H1 (cell line): ENCODE results near the gene HORMAD2. TPM values are rescaled to one million over a fixed set of nuclear protein-coding genes. Genes with fewer than 3 reads are reported as not detected.

ENCODE experiments used
- NANOG ChIP-seq: IDR thresholded peaks from 2 replicates; pipeline ENCODE4 v1.6.1; 2011; ENCODE audit warnings: low read length, low read depth, mild to moderate bottlenecking, inconsistent platforms; ENCODE audit not compliant: insufficient read depth, poor library complexity, severe bottlenecking
- YY1 ChIP-seq: IDR thresholded peaks from 2 replicates; pipeline ENCODE4 v1.6.1; 2011; ENCODE audit warnings: low read depth, mild to moderate bottlenecking, low read length
- polyA plus RNA-seq, 7 experiments: library from polyadenylated mRNA; depleted of rRNA in 3 of 7; stranded (reverse) in 5 of 7; unstranded in 2 of 7; fragments of >200 nt in 5 of 7; fragments of 200-250 nt in 2 of 7; gene quantifications; 1 replicate in 5 of 7; 2 replicates in 1 of 7; 4 replicates in 1 of 7; pipeline versions ENCODE4 v1.2.1 to v1.2.3, GENCODE V29; 2011 to 2013; ENCODE audit warnings: missing spikeins in 2 of 7, mixed read lengths in 2 of 7
- total RNA-seq: library from RNA; stranded (reverse); fragmentation: NEBNext Ultra II Directional; extraction: Animal tissue kit (Norgen Biotek cat#: 25700); gene quantifications from 2 replicates; pipeline ENCODE4 v1.2.1, GENCODE V29; 2021

HORMAD2 gene
- total and polyA plus RNA-seq, 2 of the 8 experiments (the other 6 are each of a cell fraction or from before 2014, with no cell fraction given) = 0.03 TPM; not detected in 1

- TF ChIP-seq NANOG (no peak), YY1 (no peak)
Observed at GRCh38 chr22:30185549-30185948, 105.3 kb downstream of the HORMAD2 start (continued).
